Activated naive CD8-positive, alpha-beta T cell treated with anti-CD3 and anti-CD28 coated beads for 36 hours (primary cell): ENCODE measurements around the gene PLIN1. TPM values are rescaled to one million over a fixed set of nuclear protein-coding genes. Genes with fewer than 3 reads are reported as not detected.
A peak's percentile ranks its signal among the peaks of the same experiment; 100 is the strongest.

Experiments
- DNase-seq: peaks from one replicate; pipeline ENCODE4 v3.0.0; 2021
- H3K27ac Mint-ChIP-seq: one replicate; pipeline ENCODE4 v1.8.0; 2022; ENCODE audit warnings: mild to moderate bottlenecking, moderate library complexity, mixed read lengths
- H3K27me3 Mint-ChIP-seq: one replicate; pipeline ENCODE4 v1.8.0; 2022; ENCODE audit warnings: mild to moderate bottlenecking, mixed read lengths
- H3K36me3 Mint-ChIP-seq: one replicate; pipeline ENCODE4 v1.8.0; 2021; ENCODE audit warnings: mild to moderate bottlenecking, mixed read lengths
- H3K4me1 Mint-ChIP-seq: one replicate; pipeline ENCODE4 v1.8.0; 2021; ENCODE audit warnings: mixed read lengths
- H3K4me3 Mint-ChIP-seq: one replicate; pipeline ENCODE4 v1.8.0; 2022; ENCODE audit warnings: mild to moderate bottlenecking, moderate library complexity, mixed read lengths
- H3K9me3 Mint-ChIP-seq: one replicate; pipeline ENCODE4 v1.8.0; 2022; ENCODE audit warnings: mixed read lengths
- total RNA-seq, 2 experiments: library from RNA; stranded (reverse); gene quantifications; one replicate each; pipeline ENCODE4 v1.2.3, GENCODE V29; 2021

Gene PLIN1
- total RNA-seq, 2 experiments from 2014 or later = 0.23 to 0.34 TPM

- peaks cover 26% of the 10 kb centered on the region for H3K27me3 Mint-ChIP-seq
- DNase-seq = no peak
- H3K4me3 Mint-ChIP-seq = no peak overlapping the region
- peaks cover 3% of the 10 kb centered on the region for H3K36me3 Mint-ChIP-seq
- H3K4me1 Mint-ChIP-seq = peaks cover 7% of the 10 kb centered on the region
- H3K9me3 Mint-ChIP-seq = no peaks in the 10 kb centered on the region
- no peak overlapping the region for H3K27ac Mint-ChIP-seq
These were observed 29.5 kb downstream of the PLIN1 start for GRCh38 chr15:89649716-89650115.

- no peaks in the 10 kb centered on the region for H3K36me3 Mint-ChIP-seq
- no peaks in the 10 kb centered on the region for H3K9me3 Mint-ChIP-seq
- no peak overlapping the region for H3K4me3 Mint-ChIP-seq
- H3K27ac Mint-ChIP-seq = no peak overlapping the region
- DNase-seq = no peak
- H3K27me3 Mint-ChIP-seq = peaks cover 20% of the 10 kb centered on the region
- H3K4me1 Mint-ChIP-seq = peaks cover under 1% of the 10 kb centered on the region
These were observed 30.0 kb downstream of the PLIN1 start for GRCh38 chr15:89649013-89649625.

GRCh38 chr15:89648106-89649012 is 30.8 kb downstream of the PLIN1 start:
- Mint-ChIP-seq H3K27ac (no peak overlapping the region), H3K36me3 (no peaks in the 10 kb centered on the region), H3K4me1 (no peaks in the 10 kb centered on the region), H3K9me3 (no peaks in the 10 kb centered on the region), H3K4me3 (no peak overlapping the region), H3K27me3 (peaks cover 13% of the 10 kb centered on the region)
- no peak for DNase-seq

- Mint-ChIP-seq H3K27ac (no peak overlapping the region), H3K36me3 (no peaks in the 10 kb centered on the region), H3K4me1 (no peaks in the 10 kb centered on the region), H3K9me3 (no peaks in the 10 kb centered on the region), H3K4me3 (no peak overlapping the region), H3K27me3 (peaks cover 7% of the 10 kb centered on the region)
- DNase-seq = peak; percentile 68
These were observed 31.8 kb downstream of the PLIN1 start for GRCh38 chr15:89647191-89647851.

- H3K36me3 Mint-ChIP-seq = no peaks in the 10 kb centered on the region
- peaks cover 4% of the 10 kb centered on the region for H3K27me3 Mint-ChIP-seq
- H3K27ac Mint-ChIP-seq = no peak overlapping the region
- H3K4me1 Mint-ChIP-seq = no peaks in the 10 kb centered on the region
- DNase-seq = no peak
- H3K9me3 Mint-ChIP-seq = no peaks in the 10 kb centered on the region
- no peak overlapping the region for H3K4me3 Mint-ChIP-seq
These were observed 32.6 kb downstream of the PLIN1 start for GRCh38 chr15:89646416-89647141.

- H3K4me3 Mint-ChIP-seq = no peak overlapping the region
- no peaks in the 10 kb centered on the region for H3K4me1 Mint-ChIP-seq
- H3K27me3 Mint-ChIP-seq = peaks cover 4% of the 10 kb centered on the region
- H3K27ac Mint-ChIP-seq = no peak overlapping the region
- no peaks in the 10 kb centered on the region for H3K9me3 Mint-ChIP-seq
- no peaks in the 10 kb centered on the region for H3K36me3 Mint-ChIP-seq
- DNase-seq = no peak
These were observed 33.5 kb downstream of the PLIN1 start for GRCh38 chr15:89645680-89646079.

GRCh38 chr15:89642106-89642505 is 37.1 kb downstream of the PLIN1 start:
- no peaks in the 10 kb centered on the region for H3K4me1 Mint-ChIP-seq
- H3K27me3 Mint-ChIP-seq = peaks cover 3% of the 10 kb centered on the region

GRCh38 chr15:89641053-89641452 is 38.1 kb downstream of the PLIN1 start:
- Mint-ChIP-seq H3K27ac (no peak overlapping the region), H3K36me3 (peaks cover 2% of the 10 kb centered on the region)

More at GRCh38 chr15:89642106-89642505, 37.1 kb downstream of the PLIN1 start:
- Mint-ChIP-seq H3K27ac (no peak overlapping the region), H3K36me3 (peaks cover 2% of the 10 kb centered on the region), H3K9me3 (no peaks in the 10 kb centered on the region), H3K4me3 (no peak overlapping the region)
- no peak for DNase-seq

GRCh38 chr15:89640245-89640644 is 38.9 kb downstream of the PLIN1 start:
- Mint-ChIP-seq H3K27ac (no peak overlapping the region), H3K36me3 (peaks cover 6% of the 10 kb centered on the region), H3K27me3 (no peaks in the 10 kb centered on the region), H3K9me3 (peaks cover 2% of the 10 kb centered on the region), H3K4me1 (no peaks in the 10 kb centered on the region), H3K4me3 (no peak overlapping the region)
- no peak for DNase-seq

More at GRCh38 chr15:89641053-89641452, 38.1 kb downstream of the PLIN1 start:
- no peak for DNase-seq
- Mint-ChIP-seq H3K27me3 (no peaks in the 10 kb centered on the region), H3K9me3 (no peaks in the 10 kb centered on the region), H3K4me1 (no peaks in the 10 kb centered on the region), H3K4me3 (no peak overlapping the region)

GRCh38 chr15:89633585-89633984 is 45.6 kb downstream of the PLIN1 start:
- no peak for DNase-seq
- no peak overlapping the region for H3K4me3 Mint-ChIP-seq
- H3K9me3 Mint-ChIP-seq = peaks cover 3% of the 10 kb centered on the region
- H3K36me3 Mint-ChIP-seq = peaks cover 42% of the 10 kb centered on the region
- no peak overlapping the region for H3K27ac Mint-ChIP-seq
- H3K27me3 Mint-ChIP-seq = no peaks in the 10 kb centered on the region
- peaks cover 5% of the 10 kb centered on the region for H3K4me1 Mint-ChIP-seq

GRCh38 chr15:89632563-89633430 is 46.4 kb downstream of the PLIN1 start:
- no peak overlapping the region for H3K4me3 Mint-ChIP-seq
- H3K27me3 Mint-ChIP-seq = no peaks in the 10 kb centered on the region
- H3K27ac Mint-ChIP-seq = no peak overlapping the region
- peaks cover 3% of the 10 kb centered on the region for H3K9me3 Mint-ChIP-seq
- peaks cover 41% of the 10 kb centered on the region for H3K36me3 Mint-ChIP-seq
- DNase-seq = no peak
- peaks cover 5% of the 10 kb centered on the region for H3K4me1 Mint-ChIP-seq

GRCh38 chr15:89631902-89632264 is 47.3 kb downstream of the PLIN1 start:
- peaks cover 3% of the 10 kb centered on the region for H3K9me3 Mint-ChIP-seq
- H3K36me3 Mint-ChIP-seq = peaks cover 46% of the 10 kb centered on the region
- no peak for DNase-seq
- H3K4me3 Mint-ChIP-seq = no peak overlapping the region
- H3K27ac Mint-ChIP-seq = no peak overlapping the region
- H3K27me3 Mint-ChIP-seq = no peaks in the 10 kb centered on the region
- peaks cover 5% of the 10 kb centered on the region for H3K4me1 Mint-ChIP-seq

- Mint-ChIP-seq H3K27ac (no peak overlapping the region), H3K9me3 (peaks cover 3% of the 10 kb centered on the region), H3K4me1 (peaks cover 5% of the 10 kb centered on the region), H3K4me3 (no peak overlapping the region), H3K27me3 (no peaks in the 10 kb centered on the region), H3K36me3 (peaks cover 47% of the 10 kb centered on the region)
- DNase-seq = no peak
These were observed 47.9 kb downstream of the PLIN1 start for GRCh38 chr15:89630974-89631901.
